Stimulated activated CD8-positive, alpha-beta memory T cell treated with anti-CD3 and anti-CD28 coated beads, Interleukin-7, amount 100 ng/mL, for 48 hours (primary cell): ENCODE measurements around the gene CWC15.
"Not testable (repeated sequence)": the region's sequence is repeated elsewhere in the genome, so short reads cannot be mapped to it uniquely, and the experiment has no call there.

Experiments used
- DNase-seq, 2 donors: peaks; one replicate each; pipeline ENCODE4 v3.0.0-alpha.2; 2020; ENCODE audit warnings: low read depth in 1 of 2; ENCODE audit errors: extremely low read depth in 1 of 2

The CWC15 gene

GRCh38 chr11:94956963-94957362 is 16.4 kb downstream of the CWC15 start:
- no peak for DNase-seq

GRCh38 chr11:94954753-94955152 is 18.6 kb downstream of the CWC15 start:
- no peak for DNase-seq

- DNase-seq: no peak
These were observed 25.2 kb downstream of the CWC15 start for GRCh38 chr11:94948070-94948617.

GRCh38 chr11:94946812-94947211 is 26.5 kb downstream of the CWC15 start:
- DNase-seq: no peak

GRCh38 chr11:94941131-94941530 is 32.2 kb downstream of the CWC15 start:
- no peak for DNase-seq

GRCh38 chr11:94939346-94939745 is 34.0 kb downstream of the CWC15 start:
- no peak for DNase-seq

- no peak for DNase-seq
These were observed 35.0 kb downstream of the CWC15 start for GRCh38 chr11:94938095-94939055.

GRCh38 chr11:94934846-94935245 is 38.5 kb downstream of the CWC15 start:
- DNase-seq: no peak

GRCh38 chr11:94934362-94934761 is 39.0 kb downstream of the CWC15 start:
- no peak for DNase-seq

GRCh38 chr11:94933223-94934130 is 39.9 kb downstream of the CWC15 start:
- DNase-seq: no peak

- no peak for DNase-seq
These were observed 40.9 kb downstream of the CWC15 start for GRCh38 chr11:94932503-94932902.

GRCh38 chr11:94932072-94932471 is 41.3 kb downstream of the CWC15 start:
- not testable (repeated sequence) for DNase-seq

GRCh38 chr11:94928117-94928990 is 45.0 kb downstream of the CWC15 start:
- DNase-seq: no peak

GRCh38 chr11:94926698-94927237 is 46.6 kb downstream of the CWC15 start:
- no peak for DNase-seq

GRCh38 chr11:94926271-94926625 is 47.1 kb downstream of the CWC15 start:
- DNase-seq: no peak

GRCh38 chr11:94925422-94926270 is 47.7 kb downstream of the CWC15 start:
- no peak for DNase-seq

- DNase-seq: no peak
These were observed 48.7 kb downstream of the CWC15 start for GRCh38 chr11:94924612-94925011.

- DNase-seq: no peak
These were observed 49.2 kb downstream of the CWC15 start for GRCh38 chr11:94924171-94924572.

GRCh38 chr11:94923004-94923334 is 50.4 kb downstream of the CWC15 start:
- no peak for DNase-seq
